Stimulated activated CD4-positive, alpha-beta T cell treated with anti-CD3 and anti-CD28 coated beads, Interleukin-15, amount 100 ng/mL, for 1 hour (primary cell): ENCODE measurements around the gene YLPM1.
"Not testable (repeated sequence)": the region's sequence is repeated elsewhere in the genome, so short reads cannot be mapped to it uniquely, and the experiment has no call there.

ENCODE experiments used
- DNase-seq, 2 donors: peaks; one replicate each; pipeline ENCODE4 v3.0.0-alpha.2; 2020; ENCODE audit warnings: low read depth in 1 of 2, low spot score in 1 of 2

The YLPM1 gene

DNA sequence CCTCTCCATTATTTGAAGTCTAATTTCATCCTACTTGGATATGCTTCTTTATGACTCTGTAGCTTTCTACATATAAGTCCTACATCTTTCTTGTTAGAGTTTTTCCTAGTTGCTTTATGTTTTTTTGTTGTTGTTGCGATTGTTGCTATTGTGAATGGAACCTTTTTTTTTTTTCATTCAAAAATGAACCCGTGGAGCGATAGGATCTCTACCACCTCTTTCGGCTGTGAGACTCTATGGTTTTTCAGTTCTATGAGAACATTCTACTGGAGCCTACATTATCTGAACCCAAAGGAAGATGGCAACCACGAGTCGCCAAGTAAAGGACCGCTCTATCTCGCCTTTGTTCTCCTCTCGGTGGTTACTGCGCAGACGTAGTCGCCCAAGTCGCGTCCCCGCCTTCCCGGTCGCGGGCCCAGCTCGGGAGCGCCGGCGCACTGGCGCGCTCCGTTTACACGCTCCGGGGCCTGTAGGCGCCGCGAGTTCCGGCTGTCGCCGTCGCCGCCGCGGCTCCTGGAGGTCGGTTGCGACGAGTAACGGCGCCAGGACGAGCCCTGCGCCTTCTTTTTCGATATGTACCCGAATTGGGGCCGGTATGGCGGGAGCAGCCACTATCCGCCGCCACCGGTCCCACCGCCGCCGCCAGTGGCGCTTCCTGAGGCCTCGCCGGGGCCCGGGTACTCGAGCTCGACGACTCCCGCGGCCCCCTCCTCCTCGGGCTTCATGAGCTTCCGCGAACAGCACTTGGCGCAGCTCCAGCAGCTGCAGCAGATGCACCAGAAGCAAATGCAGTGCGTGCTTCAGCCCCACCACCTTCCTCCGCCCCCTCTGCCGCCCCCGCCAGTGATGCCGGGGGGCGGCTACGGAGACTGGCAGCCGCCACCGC lies at the start of gene YLPM1:
YLPM1 (plus strand) TSS at position 400 of the 886 bp plus-strand sequence; CDS start at position 574, 174 bp downstream.
- peak; percentile 82 to 85 for DNase-seq

DNA sequence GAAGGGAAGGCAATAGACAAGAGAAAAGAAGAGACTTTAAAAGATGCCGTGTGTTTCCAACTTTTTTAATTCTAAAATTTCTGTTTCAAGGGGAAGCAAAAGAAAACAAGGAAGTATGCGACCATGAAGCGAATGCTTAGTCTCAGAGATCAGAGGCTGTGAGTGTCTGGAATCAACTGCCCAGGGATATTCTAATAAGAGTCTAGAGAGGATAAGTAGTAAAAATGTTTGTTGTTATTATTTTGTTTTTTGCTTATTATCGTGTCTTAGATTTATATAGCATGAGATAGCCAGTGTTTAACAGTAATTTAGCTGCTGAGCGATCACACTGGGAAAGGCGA lies 49.8 kb upstream of the YLPM1 start:
- no peak for DNase-seq

DNA sequence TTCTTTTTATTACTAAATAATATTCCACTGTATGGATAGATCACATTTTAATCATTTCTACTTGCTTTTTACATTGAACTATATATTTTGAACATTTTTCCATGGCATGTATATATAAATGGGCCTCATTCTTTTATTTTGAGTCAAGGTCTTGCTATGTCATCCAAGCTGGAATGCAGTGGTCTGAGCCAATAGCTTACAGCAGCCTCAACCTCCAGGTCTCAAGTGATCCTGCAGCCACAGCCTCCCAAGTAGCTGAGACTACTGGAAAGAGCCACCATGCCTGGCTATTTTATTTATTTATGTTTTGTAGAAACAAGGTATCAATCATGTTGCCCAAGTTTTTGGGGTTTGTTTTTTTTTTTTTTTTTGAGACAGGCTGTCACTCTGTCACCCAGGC lies 42.6 kb upstream of the YLPM1 start:
- no peak for DNase-seq

GRCh38 chr14:74723134-74723533 lies 40.0 kb upstream of the YLPM1 start:
- DNase-seq = no peak

- no peak for DNase-seq
Measured at GRCh38 chr14:74732387-74732786, 30.7 kb upstream of the YLPM1 start.

GRCh38 chr14:74733221-74733620 lies 29.9 kb upstream of the YLPM1 start:
- no peak for DNase-seq

- DNase-seq = no peak
Measured at GRCh38 chr14:74735125-74735524, 28.0 kb upstream of the YLPM1 start.

- no peak for DNase-seq
Measured at GRCh38 chr14:74737753-74738325, 25.3 kb upstream of the YLPM1 start.

DNA sequence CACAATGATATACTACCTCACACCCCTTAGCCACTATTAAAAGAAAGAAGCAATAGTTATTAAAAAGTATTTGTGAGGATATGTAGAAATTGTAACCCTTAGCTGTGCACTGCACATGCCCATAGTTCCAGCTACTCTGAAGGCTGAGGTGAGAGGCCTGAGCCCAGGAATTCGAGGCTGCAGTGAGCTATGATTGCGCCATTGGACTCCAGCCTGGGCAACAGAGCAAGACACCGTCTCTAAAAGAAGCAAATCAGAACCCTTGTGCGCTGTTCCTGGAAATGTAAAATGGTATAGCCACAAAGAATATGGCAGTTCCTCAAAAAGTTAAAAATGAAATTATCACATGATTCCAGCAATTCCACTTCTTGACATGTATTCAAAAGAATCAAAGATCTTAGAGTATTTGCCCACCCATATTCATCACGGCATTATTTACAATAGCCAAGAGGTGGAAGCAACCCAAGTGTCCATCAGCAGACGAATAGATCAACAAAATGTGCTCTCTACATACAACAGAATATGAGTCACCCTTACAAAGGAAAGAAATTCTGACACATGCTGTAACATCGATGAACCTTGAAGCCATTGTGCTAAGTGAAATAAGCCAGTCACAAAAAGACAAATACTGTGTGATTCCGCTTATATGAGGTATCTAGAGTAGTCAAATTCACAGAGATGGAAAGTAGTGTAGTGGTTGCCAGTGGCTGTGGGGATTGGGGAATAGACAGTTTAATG lies 23.7 kb upstream of the YLPM1 start:
- DNase-seq = no peak

GRCh38 chr14:74747237-74747636 lies 15.9 kb upstream of the YLPM1 start:
- DNase-seq = no peak

GRCh38 chr14:74754157-74754556 lies 9.0 kb upstream of the YLPM1 start:
- DNase-seq = no peak

DNA sequence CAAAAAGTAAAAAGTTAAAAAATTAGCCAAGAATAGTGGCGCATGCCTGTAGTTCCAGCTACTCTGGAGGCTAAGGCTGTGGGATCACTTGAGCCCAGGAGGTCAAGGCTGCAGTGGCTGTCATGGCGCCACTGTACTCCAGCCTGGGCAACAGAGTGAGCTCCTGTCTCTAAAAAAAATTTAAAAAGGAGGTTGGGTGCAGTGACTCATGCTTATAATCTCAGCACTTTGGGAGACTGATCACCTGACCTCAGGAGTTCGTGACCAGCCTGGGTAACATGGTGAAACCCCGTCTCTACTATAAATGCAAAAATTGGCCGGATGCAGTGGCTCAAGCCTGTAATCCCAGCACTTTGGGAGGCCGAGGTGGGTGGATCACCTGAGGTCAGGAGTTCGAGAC lies 8.2 kb upstream of the YLPM1 start:
- no peak for DNase-seq

- no peak for DNase-seq
Measured at GRCh38 chr14:74756326-74756725, 6.8 kb upstream of the YLPM1 start.

DNA sequence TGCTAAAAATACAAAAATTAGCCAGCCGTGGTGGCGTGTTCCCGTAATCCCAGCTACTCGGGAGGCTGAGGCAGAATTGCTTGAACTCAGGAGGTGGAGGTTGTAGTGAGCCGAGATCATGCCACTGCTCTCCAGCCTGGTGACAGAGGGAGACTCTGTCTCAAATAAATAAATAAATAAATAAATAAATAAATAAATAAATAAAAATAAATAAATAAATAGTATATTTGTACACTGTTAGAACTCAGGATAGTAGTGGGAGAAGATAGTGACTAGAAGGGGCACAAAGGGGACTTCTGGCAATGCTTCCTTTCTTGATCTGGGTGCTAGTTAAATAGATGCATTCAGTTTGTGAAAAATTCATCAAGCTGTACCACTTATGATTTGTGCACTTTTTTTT lies 4.6 kb upstream of the YLPM1 start:
- not testable (repeated sequence) for DNase-seq

- peak in 1 of 2 donors; percentile 2 for DNase-seq
Measured at GRCh38 chr14:74763803-74764531, 851 bp downstream of the YLPM1 start.

GRCh38 chr14:74765721-74766120 lies 2.6 kb downstream of the YLPM1 start:
- no peak for DNase-seq

DNA sequence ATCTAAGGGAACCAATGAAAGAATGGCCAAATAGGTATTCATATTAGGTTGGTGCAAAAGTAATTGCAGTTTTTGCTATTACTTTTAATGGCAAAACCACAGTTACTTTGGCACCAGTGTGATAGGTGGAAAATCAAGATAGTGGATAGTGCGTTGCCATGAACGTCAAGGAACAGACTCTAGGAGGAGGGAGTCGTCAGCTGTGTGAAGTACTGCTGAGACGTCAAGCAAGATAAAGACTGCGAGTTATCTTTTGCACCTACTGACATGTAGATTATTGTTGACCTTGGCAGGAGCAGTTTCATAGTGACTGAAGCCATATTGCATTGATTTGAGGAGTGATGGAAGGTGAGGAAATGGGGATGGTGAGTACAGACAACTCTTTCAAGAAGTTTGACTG lies 8.3 kb downstream of the YLPM1 start:
- DNase-seq = no peak

- no peak for DNase-seq
Measured at GRCh38 chr14:74784634-74785033, 21.5 kb downstream of the YLPM1 start.

DNA sequence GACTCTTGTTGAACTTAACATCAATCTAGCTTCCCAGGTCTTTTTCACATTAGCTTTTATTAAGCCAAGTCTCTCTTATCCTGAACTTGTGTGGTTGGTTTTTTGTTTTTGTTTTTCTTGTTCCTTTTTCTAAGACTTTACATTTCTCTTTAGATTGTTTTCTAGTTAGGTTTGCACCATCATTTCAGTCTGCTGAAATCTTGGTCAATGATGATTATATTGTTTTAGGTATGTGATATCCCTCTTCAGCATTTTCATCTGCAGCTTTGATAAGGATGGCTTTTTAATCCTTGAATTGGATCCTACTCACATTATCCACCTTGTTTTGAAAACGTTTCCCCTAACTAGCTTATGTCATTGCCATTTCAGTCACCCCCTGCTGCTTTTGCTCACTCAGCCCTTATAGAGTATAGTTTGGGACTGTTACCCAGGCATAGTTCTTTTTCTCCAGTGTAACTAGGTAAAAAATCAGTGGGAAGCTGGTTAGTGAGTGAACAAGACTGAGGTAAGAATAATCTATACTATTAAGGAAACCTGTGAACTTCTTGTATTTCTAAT lies 22.0 kb downstream of the YLPM1 start:
- no peak for DNase-seq

DNA sequence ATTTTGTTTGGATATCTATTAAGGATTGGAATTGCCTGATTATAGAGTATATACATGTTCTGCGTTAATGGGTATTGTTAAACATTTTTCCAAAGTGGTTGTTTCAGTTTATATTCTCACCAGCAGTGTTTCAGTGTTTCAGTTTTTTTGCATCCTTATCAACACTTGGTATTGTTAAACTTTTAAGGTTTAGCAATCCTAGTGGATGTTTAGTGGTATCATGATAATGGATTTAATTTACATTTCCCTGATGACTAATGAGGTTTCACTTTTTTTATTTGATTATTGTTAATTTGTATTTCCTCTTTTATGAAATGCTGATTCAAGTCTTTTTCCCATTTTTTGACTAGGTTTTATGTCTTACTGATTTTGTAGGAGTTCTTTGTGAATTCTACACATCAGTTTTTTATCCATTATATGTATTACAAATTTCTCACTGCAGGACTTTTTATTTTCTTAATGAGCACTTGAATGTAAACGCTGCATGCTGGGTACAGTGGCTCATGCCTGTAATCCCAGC lies 23.7 kb downstream of the YLPM1 start:
- DNase-seq = no peak
